ENCODE measurements around the gene POC1B. TPM values are rescaled to one million over a fixed set of nuclear protein-coding genes. Genes with fewer than 3 reads are reported as not detected.

Gene POC1B
- total and polyA plus RNA-seq, 4 donors = 5.0 to 28.2 (median 7.6) TPM

DNA sequence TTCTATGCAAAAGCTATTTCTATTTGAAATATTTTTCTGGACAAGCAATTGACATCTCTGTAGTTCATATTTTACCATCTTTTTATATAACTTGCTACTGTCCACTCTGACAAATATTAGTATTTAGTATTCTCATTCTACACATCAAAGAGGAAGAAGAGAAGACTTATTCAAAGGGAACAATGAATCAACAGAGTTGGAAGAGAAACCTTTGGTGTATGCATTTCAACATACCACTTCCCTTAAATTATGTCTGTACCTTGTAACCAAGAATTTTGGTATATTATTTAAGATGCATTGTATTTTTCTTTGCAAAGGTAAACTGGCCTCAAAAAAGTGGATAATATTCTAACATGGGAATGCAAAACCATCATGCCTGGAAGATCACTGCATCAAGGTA lies 101.5 kb downstream of the POC1B start (continued):
- TF ChIP-seq GABPA (IDR thresholded peaks at IDR 0.05 in 1 of 2, conservative IDR thresholded peaks at IDR 0.05 in 1 of 2) = no peak
- no peak for TF ChIP-seq HNF4A (conservative IDR thresholded peaks at IDR 0.05)
- TF ChIP-seq RAD21 (IDR thresholded peaks at IDR 0.05) = no peak
- TF ChIP-seq HNF4G (IDR thresholded peaks at IDR 0.05) = no peak
- TF ChIP-seq, protein P1, sequence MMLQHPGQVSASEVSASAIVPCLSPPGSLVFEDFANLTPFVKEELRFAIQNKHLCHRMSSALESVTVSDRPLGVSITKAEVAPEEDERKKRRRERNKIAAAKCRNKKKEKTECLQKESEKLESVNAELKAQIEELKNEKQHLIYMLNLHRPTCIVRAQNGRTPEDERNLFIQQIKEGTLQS (IDR thresholded peaks at IDR 0.05) = no peak
- TF ChIP-seq, protein P2, sequence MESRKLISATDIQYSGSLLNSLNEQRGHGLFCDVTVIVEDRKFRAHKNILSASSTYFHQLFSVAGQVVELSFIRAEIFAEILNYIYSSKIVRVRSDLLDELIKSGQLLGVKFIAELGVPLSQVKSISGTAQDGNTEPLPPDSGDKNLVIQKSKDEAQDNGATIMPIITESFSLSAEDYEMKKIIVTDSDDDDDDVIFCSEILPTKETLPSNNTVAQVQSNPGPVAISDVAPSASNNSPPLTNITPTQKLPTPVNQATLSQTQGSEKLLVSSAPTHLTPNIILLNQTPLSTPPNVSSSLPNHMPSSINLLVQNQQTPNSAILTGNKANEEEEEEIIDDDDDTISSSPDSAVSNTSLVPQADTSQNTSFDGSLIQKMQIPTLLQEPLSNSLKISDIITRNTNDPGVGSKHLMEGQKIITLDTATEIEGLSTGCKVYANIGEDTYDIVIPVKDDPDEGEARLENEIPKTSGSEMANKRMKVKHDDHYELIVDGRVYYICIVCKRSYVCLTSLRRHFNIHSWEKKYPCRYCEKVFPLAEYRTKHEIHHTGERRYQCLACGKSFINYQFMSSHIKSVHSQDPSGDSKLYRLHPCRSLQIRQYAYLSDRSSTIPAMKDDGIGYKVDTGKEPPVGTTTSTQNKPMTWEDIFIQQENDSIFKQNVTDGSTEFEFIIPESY (IDR thresholded peaks at IDR 0.05) = no peak
- TF ChIP-seq JUND (IDR thresholded peaks at IDR 0.05) = no peak

DNA sequence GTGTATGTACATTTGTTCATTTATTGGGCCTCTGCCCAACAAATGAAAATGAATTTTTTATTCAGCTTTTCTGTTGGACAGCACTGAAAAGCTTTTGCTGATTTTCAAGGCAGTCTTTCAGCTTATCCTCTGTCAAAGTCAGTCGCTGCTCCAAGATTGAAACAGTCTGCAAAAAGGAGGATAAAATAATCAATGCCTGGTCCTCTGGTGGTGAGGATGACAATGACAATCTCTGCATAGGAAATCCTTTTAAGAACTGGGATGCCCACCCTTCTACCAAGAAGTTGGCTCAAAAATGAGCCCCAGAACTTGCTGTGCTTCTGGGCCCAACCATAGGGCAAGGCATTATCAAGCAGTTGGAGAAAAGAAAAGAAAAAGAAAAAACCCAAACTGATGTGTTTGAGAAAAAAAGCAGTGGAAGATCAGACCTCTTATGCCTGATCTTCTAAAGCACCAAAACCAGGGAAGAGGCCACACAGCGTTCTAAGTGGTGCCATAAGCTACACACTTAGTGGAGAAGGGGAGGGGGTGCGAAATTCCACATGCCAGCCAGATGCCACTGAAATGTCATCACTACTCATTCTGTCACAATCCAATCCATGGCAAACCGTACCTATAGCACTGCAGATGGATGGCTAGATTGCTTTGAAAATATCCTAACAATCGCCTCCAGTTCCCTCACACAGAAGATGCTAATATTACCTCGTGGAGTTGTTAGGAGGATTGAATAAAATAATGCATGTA lies 104.6 kb downstream of the POC1B start:
- no peaks in the 10 kb centered on the region for H3K36me3 ChIP-seq (ENCODE audit: control insufficient read depth in 4 of 4, insufficient read depth in 3 of 4, low read depth in 1 of 4, low read length in 3 of 4)
- H3K27ac ChIP-seq (ENCODE audit: low read depth in 1 of 2, low read length in 2 of 2) = no peak overlapping the region
- H3K4me1 ChIP-seq (ENCODE audit: control insufficient read depth in 4 of 4, insufficient read depth in 4 of 4, low read length in 3 of 4) = no peaks in the 10 kb centered on the region
- no peak for TF ChIP-seq FOXA1 (IDR thresholded peaks at IDR 0.05)
- TF ChIP-seq, protein P3, sequence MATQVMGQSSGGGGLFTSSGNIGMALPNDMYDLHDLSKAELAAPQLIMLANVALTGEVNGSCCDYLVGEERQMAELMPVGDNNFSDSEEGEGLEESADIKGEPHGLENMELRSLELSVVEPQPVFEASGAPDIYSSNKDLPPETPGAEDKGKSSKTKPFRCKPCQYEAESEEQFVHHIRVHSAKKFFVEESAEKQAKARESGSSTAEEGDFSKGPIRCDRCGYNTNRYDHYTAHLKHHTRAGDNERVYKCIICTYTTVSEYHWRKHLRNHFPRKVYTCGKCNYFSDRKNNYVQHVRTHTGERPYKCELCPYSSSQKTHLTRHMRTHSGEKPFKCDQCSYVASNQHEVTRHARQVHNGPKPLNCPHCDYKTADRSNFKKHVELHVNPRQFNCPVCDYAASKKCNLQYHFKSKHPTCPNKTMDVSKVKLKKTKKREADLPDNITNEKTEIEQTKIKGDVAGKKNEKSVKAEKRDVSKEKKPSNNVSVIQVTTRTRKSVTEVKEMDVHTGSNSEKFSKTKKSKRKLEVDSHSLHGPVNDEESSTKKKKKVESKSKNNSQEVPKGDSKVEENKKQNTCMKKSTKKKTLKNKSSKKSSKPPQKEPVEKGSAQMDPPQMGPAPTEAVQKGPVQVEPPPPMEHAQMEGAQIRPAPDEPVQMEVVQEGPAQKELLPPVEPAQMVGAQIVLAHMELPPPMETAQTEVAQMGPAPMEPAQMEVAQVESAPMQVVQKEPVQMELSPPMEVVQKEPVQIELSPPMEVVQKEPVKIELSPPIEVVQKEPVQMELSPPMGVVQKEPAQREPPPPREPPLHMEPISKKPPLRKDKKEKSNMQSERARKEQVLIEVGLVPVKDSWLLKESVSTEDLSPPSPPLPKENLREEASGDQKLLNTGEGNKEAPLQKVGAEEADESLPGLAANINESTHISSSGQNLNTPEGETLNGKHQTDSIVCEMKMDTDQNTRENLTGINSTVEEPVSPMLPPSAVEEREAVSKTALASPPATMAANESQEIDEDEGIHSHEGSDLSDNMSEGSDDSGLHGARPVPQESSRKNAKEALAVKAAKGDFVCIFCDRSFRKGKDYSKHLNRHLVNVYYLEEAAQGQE (IDR thresholded peaks at IDR 0.05) = no peak
- TF ChIP-seq RAD21 (IDR thresholded peaks at IDR 0.05) = peak; percentile 62 to 80
- TF ChIP-seq, protein P4, sequence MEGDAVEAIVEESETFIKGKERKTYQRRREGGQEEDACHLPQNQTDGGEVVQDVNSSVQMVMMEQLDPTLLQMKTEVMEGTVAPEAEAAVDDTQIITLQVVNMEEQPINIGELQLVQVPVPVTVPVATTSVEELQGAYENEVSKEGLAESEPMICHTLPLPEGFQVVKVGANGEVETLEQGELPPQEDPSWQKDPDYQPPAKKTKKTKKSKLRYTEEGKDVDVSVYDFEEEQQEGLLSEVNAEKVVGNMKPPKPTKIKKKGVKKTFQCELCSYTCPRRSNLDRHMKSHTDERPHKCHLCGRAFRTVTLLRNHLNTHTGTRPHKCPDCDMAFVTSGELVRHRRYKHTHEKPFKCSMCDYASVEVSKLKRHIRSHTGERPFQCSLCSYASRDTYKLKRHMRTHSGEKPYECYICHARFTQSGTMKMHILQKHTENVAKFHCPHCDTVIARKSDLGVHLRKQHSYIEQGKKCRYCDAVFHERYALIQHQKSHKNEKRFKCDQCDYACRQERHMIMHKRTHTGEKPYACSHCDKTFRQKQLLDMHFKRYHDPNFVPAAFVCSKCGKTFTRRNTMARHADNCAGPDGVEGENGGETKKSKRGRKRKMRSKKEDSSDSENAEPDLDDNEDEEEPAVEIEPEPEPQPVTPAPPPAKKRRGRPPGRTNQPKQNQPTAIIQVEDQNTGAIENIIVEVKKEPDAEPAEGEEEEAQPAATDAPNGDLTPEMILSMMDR (IDR thresholded peaks at IDR 0.05; ENCODE audit: low read depth, low read length, missing input control) = peak; percentile 44
- H3K9ac ChIP-seq (ENCODE audit: low read depth in 1 of 2, low read length in 2 of 2) = no peak overlapping the region
- H3K27me3 ChIP-seq (ENCODE audit: control insufficient read depth in 4 of 4, insufficient read depth in 4 of 4, low read length in 3 of 4) = no peaks in the 10 kb centered on the region
- no peak for DNase-seq (ENCODE audit: low spot score)
- WGBS = 90% methylated on average over 6 of the region's 6 CpGs
- no peak overlapping the region for H3K4me3 ChIP-seq (ENCODE audit: low read depth in 1 of 3, low read length in 3 of 3)
- no peaks in the 10 kb centered on the region for H3K9me3 ChIP-seq (ENCODE audit: control insufficient read depth in 4 of 4, low read length in 3 of 4)
